Natural killer cell (primary cell): Measurements from ENCODE around the gene RPAP3. TPM values are rescaled to one million over a fixed set of nuclear protein-coding genes. Genes with fewer than 3 reads are reported as not detected.

ENCODE experiments used
- ATAC-seq, 3 donors: fragments of 150-1000 bp in 2 of 3; fragments of 200-7000 bp in 1 of 3; cut with Tn5 transposase; 1 replicate in 1 of 3; 2 replicates in 2 of 3; pipeline ENCODE4 v1.10.0; 2021; ENCODE audit warnings: mild to moderate bottlenecking in 2 of 3, moderate library complexity in 2 of 3
- DNase-seq, 2 donors: peaks; one replicate each; pipeline versions ENCODE4 v3.0.0 to v3.0.0-alpha.2; 2013 to 2021; ENCODE audit warnings: mixed read lengths in 1 of 2
- H3K27ac ChIP-seq: one replicate; pipeline ENCODE4 v1.5.1; 2013; ENCODE audit warnings: mild to moderate bottlenecking, low read length
- H3K27me3 ChIP-seq: one replicate; pipeline ENCODE4 v1.6.1; 2013; ENCODE audit warnings: low read length; ENCODE audit not compliant: control insufficient read depth, insufficient read depth
- H3K36me3 ChIP-seq: one replicate; pipeline ENCODE4 v1.6.1; 2013; ENCODE audit warnings: low read length; ENCODE audit not compliant: control insufficient read depth, insufficient read depth
- H3K4me1 ChIP-seq: one replicate; pipeline ENCODE4 v1.6.1; 2013; ENCODE audit warnings: low read length; ENCODE audit not compliant: control insufficient read depth, insufficient read depth
- H3K4me3 ChIP-seq: one replicate; pipeline ENCODE4 v1.5.1; 2013; ENCODE audit warnings: low read length
- H3K9me3 ChIP-seq: one replicate; pipeline ENCODE4 v1.6.1; 2013; ENCODE audit warnings: low read length; ENCODE audit not compliant: control insufficient read depth, insufficient read depth
- H3K27ac Mint-ChIP-seq, 2 donors: one replicate each; pipeline ENCODE4 v1.8.0; 2022; ENCODE audit warnings: mild to moderate bottlenecking in 2 of 2, mixed read lengths in 2 of 2, moderate library complexity in 1 of 2
- H3K27me3 Mint-ChIP-seq, 2 donors: one replicate each; pipeline ENCODE4 v1.8.0; 2022; ENCODE audit warnings: low read depth in 2 of 2, mixed read lengths in 2 of 2
- H3K36me3 Mint-ChIP-seq: one replicate; pipeline ENCODE4 v1.8.0; 2022; ENCODE audit warnings: mixed read lengths
- H3K4me1 Mint-ChIP-seq, 2 donors: one replicate each; pipeline ENCODE4 v1.8.0; 2022; ENCODE audit warnings: mixed read lengths in 2 of 2
- H3K4me3 Mint-ChIP-seq: one replicate; pipeline ENCODE4 v1.8.0; 2022; ENCODE audit warnings: mild to moderate bottlenecking, moderate library complexity, mixed read lengths
- H3K9me3 Mint-ChIP-seq, 2 donors: one replicate each; pipeline ENCODE4 v1.8.0; 2022; ENCODE audit warnings: mixed read lengths in 2 of 2
- CTCF ChIP-seq: fragments of 200-600 bp; IDR thresholded peaks from one replicate; pipeline ENCODE4 v1.8.0; 2022; ENCODE audit warnings: antibody characterized with exemption
- WGBS: methylation state at CpG from one replicate; pipeline ENCODE4 v1.1.7; 2013; ENCODE audit warnings: missing lambda C conversion rate; ENCODE audit not compliant: insufficient coverage; 5-methylcytosine and 5-hydroxymethylcytosine counted together
- intact Hi-C: fragments of 100-400 bp; cut with micrococcal nuclease; formaldehyde crosslinking; loops from one replicate; pipeline ENCODE4 v1.14.2; 2022
- total RNA-seq, 4 donors: library from RNA; stranded (reverse); fragments of 120-200 nt in 1 of 4; gene quantifications; one replicate each; pipeline versions ENCODE4 v1.2.3 to v1.2.4, GENCODE V29; 2013 to 2022

Gene RPAP3
- total RNA-seq, 3 donors from 2014 or later (not counting 1 experiment from before 2014, with no cell fraction given), result 22.8 to 35.8 (median 24.8) TPM

- Histone ChIP-seq H3K27ac (no peak overlapping the region), H3K27me3 (no peaks in the 10 kb centered on the region), H3K4me1 (peaks cover 8% of the 10 kb centered on the region), H3K9me3 (no peaks in the 10 kb centered on the region), H3K36me3 (no peaks in the 10 kb centered on the region), H3K4me3 (no peak overlapping the region)
- DNase-seq (no peak), ATAC-seq (no peak)
- no peaks in the 10 kb centered on the region for H3K9me3 Mint-ChIP-seq
- peaks cover 0 to 4% of the 10 kb centered on the region in 2 donors for H3K4me1 Mint-ChIP-seq
- H3K36me3 Mint-ChIP-seq, result no peaks in the 10 kb centered on the region
- WGBS, result 100% methylated on average over 1 of the region's 1 CpG
- no peak overlapping the region for H3K27ac Mint-ChIP-seq
- TF ChIP-seq CTCF, result no peak
- intact Hi-C loops, result no loop called here
- peaks cover 13 to 18% of the 10 kb centered on the region in 2 donors for H3K27me3 Mint-ChIP-seq
- H3K4me3 Mint-ChIP-seq, result no peak overlapping the region
Observed at GRCh38 chr12:47748507-47748828, 42.6 kb upstream of the RPAP3 start.

- peaks cover 4% of the 10 kb centered on the region for H3K27me3 ChIP-seq
- H3K36me3 ChIP-seq, result no peaks in the 10 kb centered on the region
- no peak overlapping the region for H3K4me3 Mint-ChIP-seq
- no peaks in the 10 kb centered on the region for H3K9me3 Mint-ChIP-seq
- no peaks in the 10 kb centered on the region for H3K9me3 ChIP-seq
- intact Hi-C loops, result no loop called here
- peaks cover 18 to 20% of the 10 kb centered on the region in 2 donors for H3K27me3 Mint-ChIP-seq
- TF ChIP-seq CTCF, result no peak
- WGBS, result 93% methylated on average over 14 of the region's 14 CpGs
- H3K4me1 Mint-ChIP-seq, result peaks cover 0 to 10% of the 10 kb centered on the region in 2 donors
- H3K4me3 ChIP-seq, result no peak overlapping the region
- no peaks in the 10 kb centered on the region for H3K36me3 Mint-ChIP-seq
- no peak overlapping the region for H3K27ac Mint-ChIP-seq
- no peak for ATAC-seq
- no peak overlapping the region for H3K27ac ChIP-seq
- DNase-seq, result no peak
- H3K4me1 ChIP-seq, result peaks cover 8% of the 10 kb centered on the region
Observed at GRCh38 chr12:47747596-47748506, 42.0 kb upstream of the RPAP3 start.

- Histone ChIP-seq H3K4me3 (no peak overlapping the region), H3K27me3 (peaks cover 4% of the 10 kb centered on the region), H3K36me3 (no peaks in the 10 kb centered on the region), H3K4me1 (peaks cover 13% of the 10 kb centered on the region), H3K27ac (no peak overlapping the region), H3K9me3 (no peaks in the 10 kb centered on the region)
- Mint-ChIP-seq H3K27ac (no peak overlapping the region), H3K4me3 (no peak overlapping the region), H3K9me3 (no peaks in the 10 kb centered on the region), H3K36me3 (no peaks in the 10 kb centered on the region), H3K4me1 (peaks cover 5 to 14% of the 10 kb centered on the region in 2 donors), H3K27me3 (peaks cover 18 to 20% of the 10 kb centered on the region in 2 donors)
- intact Hi-C loops, result no loop called here
- 67% methylated on average over 4 of the region's 4 CpGs for WGBS
- no peak for DNase-seq
- no peak for TF ChIP-seq CTCF
- ATAC-seq, result no peak
Observed at GRCh38 chr12:47747126-47747525, 41.3 kb upstream of the RPAP3 start.
